ENCODE results near the gene FOXP1. TPM values are rescaled to one million over a fixed set of nuclear protein-coding genes. Genes with fewer than 3 reads are reported as not detected.

The FOXP1 gene
- total RNA-seq, 2 experiments from 2014 or later = 120 to 122 TPM

GRCh38 chr3:71511446-71511845 lies 72.1 kb downstream of the FOXP1 start:
- Mint-ChIP-seq H3K27ac (no peak overlapping the region), H3K27me3 (ENCODE audit: low read depth) (no peaks in the 10 kb centered on the region), H3K4me1 (ENCODE audit: low read depth) (peaks cover 18% of the 10 kb centered on the region), H3K4me3 (no peak overlapping the region), H3K9me3 (ENCODE audit: insufficient read depth) (no peaks in the 10 kb centered on the region), H3K36me3 (ENCODE audit: low read depth) (no peaks in the 10 kb centered on the region)
- POLR2A ChIA-PET = interaction anchor here (0.8 kb wide), 1 partner anchor 57 kb away, joined by 3 read pairs; no protein-coding TSS in a partner anchor
- ATAC-seq = no peak
- DNase-seq = no peak
- CTCF ChIA-PET = interaction anchor here (0.6 to 2.9 kb wide), 30 partner anchors 9 to 449 kb away, joined by 3 to 17 read pairs (median 4); no protein-coding TSS in a partner anchor

DNA sequence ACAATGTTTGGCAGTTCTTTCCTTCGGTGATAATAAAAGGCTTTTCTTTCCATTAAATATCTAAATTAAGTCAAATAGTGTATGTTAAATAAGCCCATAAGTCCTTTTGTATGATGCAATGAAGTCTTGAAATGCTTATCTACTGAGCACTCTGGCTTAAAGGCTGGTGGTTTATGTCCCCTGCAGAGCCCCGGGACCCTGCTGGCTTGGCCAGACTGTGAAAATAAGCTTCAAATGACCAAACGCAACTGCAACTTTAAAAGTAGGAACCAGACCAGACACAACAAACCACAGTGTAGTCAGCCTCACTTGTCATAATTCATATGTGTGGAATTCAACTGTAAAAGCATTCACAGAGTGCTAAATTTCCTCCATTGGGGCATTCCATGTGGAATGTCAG lies 72.5 kb downstream of the FOXP1 start:
- H3K4me1 Mint-ChIP-seq (ENCODE audit: low read depth) = peaks cover 18% of the 10 kb centered on the region
- ChIA-PET POLR2A (interaction anchor here (0.8 kb wide), 1 partner anchor 57 kb away, joined by 3 read pairs; no protein-coding TSS in a partner anchor), CTCF (interaction anchor here (0.9 to 2.9 kb wide), 27 partner anchors 9 to 448 kb away, joined by 3 to 17 read pairs (median 4); no protein-coding TSS in a partner anchor)
- no peak for DNase-seq
- H3K36me3 Mint-ChIP-seq (ENCODE audit: low read depth) = no peaks in the 10 kb centered on the region
- H3K4me3 Mint-ChIP-seq = no peak overlapping the region
- H3K9me3 Mint-ChIP-seq (ENCODE audit: insufficient read depth) = no peaks in the 10 kb centered on the region
- no peak overlapping the region for H3K27ac Mint-ChIP-seq
- H3K27me3 Mint-ChIP-seq (ENCODE audit: low read depth) = no peaks in the 10 kb centered on the region
- ATAC-seq = no peak

DNA sequence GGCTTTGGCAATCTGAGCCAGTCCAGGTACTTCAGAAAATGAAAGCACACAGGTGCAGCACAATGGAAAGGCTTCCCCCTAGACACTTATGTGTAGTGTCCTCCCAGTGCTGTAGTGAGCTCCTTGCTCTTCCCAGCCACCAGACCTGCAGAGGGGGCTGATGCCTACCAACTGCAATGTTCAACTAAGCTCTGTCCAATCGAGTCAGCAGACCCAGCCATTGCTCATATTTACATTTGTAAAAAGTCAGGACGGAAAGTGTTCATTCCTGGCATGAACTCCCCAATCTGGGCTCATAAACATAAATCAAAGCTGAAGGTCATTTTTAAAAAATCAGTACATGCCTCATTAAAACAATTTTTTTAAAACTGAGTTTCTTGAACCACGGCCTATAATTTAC lies 73.0 kb downstream of the FOXP1 start:
- H3K9me3 Mint-ChIP-seq (ENCODE audit: insufficient read depth) = no peaks in the 10 kb centered on the region
- no peak for DNase-seq
- no peak overlapping the region for H3K4me3 Mint-ChIP-seq
- ATAC-seq = no peak
- H3K27ac Mint-ChIP-seq = peak overlapping the region; percentile 25
- H3K36me3 Mint-ChIP-seq (ENCODE audit: low read depth) = no peaks in the 10 kb centered on the region
- no peaks in the 10 kb centered on the region for H3K27me3 Mint-ChIP-seq (ENCODE audit: low read depth)
- ChIA-PET POLR2A (no interaction called here), CTCF (interaction anchor here (1.0 to 2.9 kb wide), 13 partner anchors 8 to 281 kb away, joined by 3 to 17 read pairs (median 5); no protein-coding TSS in a partner anchor)
- H3K4me1 Mint-ChIP-seq (ENCODE audit: low read depth) = peaks cover 18% of the 10 kb centered on the region

DNA sequence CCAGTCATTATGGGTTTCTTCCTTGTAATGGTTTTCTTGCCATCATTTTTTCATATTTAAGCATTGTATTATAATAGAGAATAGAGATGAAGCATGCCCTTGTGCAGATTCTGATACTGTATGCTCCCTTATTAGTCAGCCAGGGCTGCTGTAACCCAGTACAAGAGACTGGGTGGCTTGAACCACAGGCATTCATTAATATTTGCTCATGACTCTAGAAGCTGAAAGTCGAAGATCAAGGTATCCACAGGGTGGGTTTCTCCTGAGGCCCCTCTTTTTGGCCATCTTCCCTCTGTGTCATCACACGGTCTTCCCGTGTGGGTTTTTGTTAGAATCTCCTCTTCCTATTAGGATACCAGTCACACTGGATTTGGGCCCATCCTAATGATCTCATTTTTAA lies 74.5 kb downstream of the FOXP1 start:
- POLR2A ChIA-PET = interaction anchor here (1.5 kb wide), 1 partner anchor 12 kb away, joined by 3 read pairs; no protein-coding TSS in a partner anchor

GRCh38 chr3:71505767-71506350 lies 77.7 kb downstream of the FOXP1 start:
- peaks cover 31% of the 10 kb centered on the region for H3K4me1 Mint-ChIP-seq (ENCODE audit: low read depth)
- POLR2A ChIA-PET = no interaction called here
- no peaks in the 10 kb centered on the region for H3K9me3 Mint-ChIP-seq (ENCODE audit: insufficient read depth)
- ATAC-seq = no peak
- peaks cover 5% of the 10 kb centered on the region for H3K36me3 Mint-ChIP-seq (ENCODE audit: low read depth)
- H3K27ac Mint-ChIP-seq = no peak overlapping the region
- no peak overlapping the region for H3K4me3 Mint-ChIP-seq
- no peak for DNase-seq
- H3K27me3 Mint-ChIP-seq (ENCODE audit: low read depth) = no peaks in the 10 kb centered on the region
- CTCF ChIA-PET = interaction anchor here (2.6 kb wide), 1 partner anchor 10 kb away, joined by 9 read pairs; no protein-coding TSS in a partner anchor

More for the DNA sequence above, 74.5 kb downstream of the FOXP1 start:
- no peaks in the 10 kb centered on the region for H3K36me3 Mint-ChIP-seq (ENCODE audit: low read depth)
- no peaks in the 10 kb centered on the region for H3K9me3 Mint-ChIP-seq (ENCODE audit: insufficient read depth)
- no peak for ATAC-seq
- CTCF ChIA-PET = interaction anchor here (1.0 to 2.4 kb wide), 5 partner anchors 10 to 92 kb away, joined by 3 to 8 read pairs (median 4); no protein-coding TSS in a partner anchor
- H3K4me1 Mint-ChIP-seq (ENCODE audit: low read depth) = peaks cover 23% of the 10 kb centered on the region
- no peak for DNase-seq
- no peak overlapping the region for H3K4me3 Mint-ChIP-seq
- no peaks in the 10 kb centered on the region for H3K27me3 Mint-ChIP-seq (ENCODE audit: low read depth)
- H3K27ac Mint-ChIP-seq = no peak overlapping the region

DNA sequence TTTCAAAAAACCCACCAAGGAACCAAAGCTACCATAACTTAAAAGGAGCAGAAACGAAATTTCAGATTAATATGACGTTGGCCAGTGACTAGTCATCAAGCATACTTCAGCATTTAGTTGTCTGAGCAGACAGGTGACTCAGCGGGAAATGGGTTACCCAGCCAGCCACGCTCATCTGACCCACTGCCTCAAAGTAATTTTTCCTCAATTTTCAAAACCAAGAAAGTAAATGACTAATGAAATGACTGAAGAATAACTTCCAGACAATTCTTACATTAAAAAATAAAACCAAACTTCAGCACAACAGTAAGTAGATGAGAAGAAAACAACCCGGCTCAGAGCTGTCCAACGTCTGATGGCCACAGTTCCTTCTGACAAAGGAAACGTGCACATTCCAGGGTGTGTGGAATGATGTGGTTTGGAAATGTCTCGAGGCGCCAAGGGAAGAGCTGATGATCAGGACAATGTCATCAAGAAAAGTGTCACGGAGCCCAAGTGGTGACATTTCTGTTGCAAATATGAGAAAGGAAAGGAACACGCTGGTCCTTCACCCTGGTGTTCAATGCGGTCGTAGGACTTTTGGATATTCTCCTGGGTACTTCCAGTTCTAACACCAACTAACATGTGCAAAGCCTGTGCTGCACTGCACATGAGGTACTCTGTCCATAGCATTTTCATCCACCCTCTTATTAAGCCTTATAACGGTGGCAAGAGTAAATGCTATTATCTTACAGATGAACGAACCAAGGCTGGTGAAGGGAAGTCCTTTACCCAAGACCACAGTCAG lies 79.1 kb downstream of the FOXP1 start:
- ATAC-seq (no peak), DNase-seq (no peak)
- Mint-ChIP-seq H3K27ac (peak overlapping the region; percentile 54), H3K27me3 (ENCODE audit: low read depth) (no peaks in the 10 kb centered on the region), H3K4me1 (ENCODE audit: low read depth) (peaks cover 30% of the 10 kb centered on the region), H3K36me3 (ENCODE audit: low read depth) (peaks cover 5% of the 10 kb centered on the region), H3K4me3 (no peak overlapping the region), H3K9me3 (ENCODE audit: insufficient read depth) (no peaks in the 10 kb centered on the region)
- ChIA-PET POLR2A (no interaction called here), CTCF (interaction anchor here (0.7 to 2.6 kb wide), 3 partner anchors 8 to 13 kb away, joined by 3 to 9 read pairs (median 4); no protein-coding TSS in a partner anchor)

- ATAC-seq (no peak), DNase-seq (no peak)
- POLR2A ChIA-PET = interaction anchor here (0.9 kb wide), 1 partner anchor 17 kb away, joined by 4 read pairs; no protein-coding TSS in a partner anchor
- Mint-ChIP-seq H3K4me1 (ENCODE audit: low read depth) (peaks cover 32% of the 10 kb centered on the region), H3K27ac (no peak overlapping the region), H3K9me3 (ENCODE audit: insufficient read depth) (no peaks in the 10 kb centered on the region), H3K4me3 (no peak overlapping the region), H3K36me3 (ENCODE audit: low read depth) (peaks cover 5% of the 10 kb centered on the region), H3K27me3 (ENCODE audit: low read depth) (no peaks in the 10 kb centered on the region)
- CTCF ChIA-PET = interaction anchor here (0.7 to 3.0 kb wide), 4 partner anchors 7 to 148 kb away, joined by 3 to 10 read pairs (median 4); no protein-coding TSS in a partner anchor
Measured at GRCh38 chr3:71503525-71504249, 79.8 kb downstream of the FOXP1 start.

DNA sequence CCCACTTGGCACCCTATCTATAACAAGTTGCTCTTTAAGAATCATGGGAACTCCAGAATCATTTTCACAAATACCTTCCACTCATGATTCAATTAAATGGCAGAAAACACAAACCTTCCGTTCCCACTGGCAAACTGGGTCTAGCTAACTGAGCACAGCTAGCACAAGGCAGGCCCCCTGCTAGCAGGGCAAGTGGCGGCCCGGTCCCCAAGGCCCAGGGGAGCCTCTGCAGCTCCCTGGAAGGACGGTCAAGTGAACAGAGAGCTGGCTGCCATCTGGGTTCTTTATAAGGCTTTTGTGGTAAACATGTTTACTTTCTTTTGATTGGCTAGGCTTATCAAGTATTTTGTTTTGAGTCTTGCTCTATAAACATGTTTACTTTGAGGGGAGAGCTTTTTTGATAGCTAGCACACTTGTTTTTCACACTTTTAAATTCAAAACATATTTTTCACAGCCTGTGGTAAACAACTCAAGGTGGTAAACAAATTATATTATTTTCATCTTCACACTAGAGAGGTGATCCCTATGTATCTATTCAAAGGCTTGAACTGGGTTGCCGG lies 81.4 kb downstream of the FOXP1 start:
- H3K36me3 Mint-ChIP-seq (ENCODE audit: low read depth) = peaks cover 5% of the 10 kb centered on the region
- H3K27me3 Mint-ChIP-seq (ENCODE audit: low read depth) = no peaks in the 10 kb centered on the region
- peaks cover 39% of the 10 kb centered on the region for H3K4me1 Mint-ChIP-seq (ENCODE audit: low read depth)
- H3K9me3 Mint-ChIP-seq (ENCODE audit: insufficient read depth) = no peaks in the 10 kb centered on the region
- no peak overlapping the region for H3K27ac Mint-ChIP-seq
- POLR2A ChIA-PET = interaction anchor here (0.6 kb wide), 1 partner anchor 277 kb away, joined by 4 read pairs; no protein-coding TSS in a partner anchor
- CTCF ChIA-PET = interaction anchor here (1.1 to 3.0 kb wide), 2 partner anchors 9 to 439 kb away, joined by 3 to 10 read pairs; no protein-coding TSS in a partner anchor
- ATAC-seq (no peak), DNase-seq (no peak)
- H3K4me3 Mint-ChIP-seq = no peak overlapping the region

- no peak overlapping the region for H3K4me3 Mint-ChIP-seq
- H3K36me3 Mint-ChIP-seq (ENCODE audit: low read depth) = peaks cover 5% of the 10 kb centered on the region
- ChIA-PET CTCF (interaction anchor here (3.0 kb wide), 1 partner anchor 10 kb away, joined by 10 read pairs; no protein-coding TSS in a partner anchor), POLR2A (no interaction called here)
- no peak overlapping the region for H3K27ac Mint-ChIP-seq
- DNase-seq (no peak), ATAC-seq (no peak)
- peaks cover 54% of the 10 kb centered on the region for H3K4me1 Mint-ChIP-seq (ENCODE audit: low read depth)
- no peaks in the 10 kb centered on the region for H3K9me3 Mint-ChIP-seq (ENCODE audit: insufficient read depth)
- H3K27me3 Mint-ChIP-seq (ENCODE audit: low read depth) = no peaks in the 10 kb centered on the region
Measured at GRCh38 chr3:71500696-71501095, 82.8 kb downstream of the FOXP1 start.

DNA sequence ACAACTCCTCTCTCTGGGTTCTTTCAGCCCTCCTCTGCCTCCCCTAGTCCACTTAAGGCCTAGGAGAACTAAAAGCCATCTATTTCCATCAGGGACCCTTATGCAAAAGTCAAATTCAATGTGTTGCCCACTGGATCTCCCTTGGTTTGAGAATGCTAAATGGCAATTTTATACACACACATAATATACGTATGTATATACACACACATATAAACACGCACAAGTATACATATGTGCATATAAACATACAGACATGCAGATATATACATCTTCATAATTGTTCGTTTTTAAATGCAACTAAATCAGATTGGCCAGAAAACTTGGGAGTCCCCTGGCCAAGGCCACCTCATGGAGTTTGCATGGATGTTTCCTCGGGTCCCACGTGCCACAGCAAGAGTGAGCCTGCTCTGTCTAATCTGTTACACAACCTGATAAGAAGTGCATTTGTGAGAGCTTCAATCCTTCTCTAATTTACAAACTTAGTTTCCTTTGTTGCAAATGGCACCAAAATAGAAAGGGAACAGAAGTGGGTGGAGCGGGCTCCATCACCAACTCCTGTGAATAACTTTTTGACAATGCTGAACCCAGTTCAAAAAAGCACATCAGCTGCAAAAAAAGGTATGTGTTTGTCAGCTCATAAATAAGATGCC lies 84.2 kb downstream of the FOXP1 start:
- no peak overlapping the region for H3K4me3 Mint-ChIP-seq
- ATAC-seq (no peak), DNase-seq (no peak)
- H3K9me3 Mint-ChIP-seq (ENCODE audit: insufficient read depth) = no peaks in the 10 kb centered on the region
- CTCF ChIA-PET = interaction anchor here (0.7 to 1.8 kb wide), 4 partner anchors 9 to 296 kb away, joined by 3 to 4 read pairs (median 4); no protein-coding TSS in a partner anchor
- no peak overlapping the region for H3K27ac Mint-ChIP-seq
- H3K36me3 Mint-ChIP-seq (ENCODE audit: low read depth) = peaks cover 9% of the 10 kb centered on the region
- no peaks in the 10 kb centered on the region for H3K27me3 Mint-ChIP-seq (ENCODE audit: low read depth)
- POLR2A ChIA-PET = no interaction called here
- peaks cover 65% of the 10 kb centered on the region for H3K4me1 Mint-ChIP-seq (ENCODE audit: low read depth)
